GM18873 (cell line): ENCODE measurements around the gene SLC9C2.
"Not testable (repeated sequence)": the region's sequence is repeated elsewhere in the genome, so short reads cannot be mapped to it uniquely, and the experiment has no call there.

Source experiments
- ATAC-seq: cut with Tn5 transposase; IDR thresholded peaks from one replicate; pipeline ENCODE4 v1.9.1; 2021; ENCODE audit warnings: mild to moderate bottlenecking, moderate library complexity, moderate number of reproducible peaks; ENCODE audit not compliant: unreplicated experiment, low FRiP score

The SLC9C2 gene

DNA sequence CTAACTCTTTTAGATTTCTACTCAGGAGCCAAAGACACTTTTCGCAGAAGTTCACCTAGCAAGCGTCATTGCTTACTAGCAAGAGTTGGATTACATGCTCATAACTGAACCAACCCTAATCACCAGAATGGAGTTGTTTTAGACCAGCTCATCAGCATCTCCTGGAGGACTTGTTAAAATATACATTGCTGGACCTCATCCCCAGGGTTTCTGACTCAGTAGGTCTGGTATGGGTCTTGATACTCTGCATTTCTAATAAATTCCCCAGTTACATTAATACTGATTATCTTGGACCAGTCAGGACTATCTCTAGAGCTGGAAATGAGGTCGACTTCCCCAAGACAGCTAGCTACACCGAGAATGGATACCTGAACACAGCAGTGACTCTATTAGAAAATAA, 135.4 kb downstream of the SLC9C2 start:
- ATAC-seq = no peak

DNA sequence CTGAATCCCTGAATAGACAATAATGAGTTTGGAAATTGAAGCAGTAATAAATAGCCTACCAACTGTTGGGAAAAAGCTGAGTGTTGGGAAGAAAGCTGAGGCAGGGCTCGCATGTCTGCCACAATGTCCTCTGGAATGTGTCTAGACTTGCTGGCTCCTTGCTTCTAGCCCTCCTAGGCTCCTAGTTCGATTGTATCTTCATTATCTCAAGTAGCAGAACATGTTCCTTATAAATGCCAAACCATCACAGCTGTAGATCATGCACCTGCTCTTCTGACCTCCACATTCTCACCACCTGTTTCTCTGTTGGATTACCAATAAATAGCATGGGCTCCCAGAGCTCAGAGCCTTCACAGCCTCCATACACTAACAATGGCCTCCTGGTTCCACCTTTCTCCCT, 138.7 kb downstream of the SLC9C2 start:
- not testable (repeated sequence) for ATAC-seq

DNA sequence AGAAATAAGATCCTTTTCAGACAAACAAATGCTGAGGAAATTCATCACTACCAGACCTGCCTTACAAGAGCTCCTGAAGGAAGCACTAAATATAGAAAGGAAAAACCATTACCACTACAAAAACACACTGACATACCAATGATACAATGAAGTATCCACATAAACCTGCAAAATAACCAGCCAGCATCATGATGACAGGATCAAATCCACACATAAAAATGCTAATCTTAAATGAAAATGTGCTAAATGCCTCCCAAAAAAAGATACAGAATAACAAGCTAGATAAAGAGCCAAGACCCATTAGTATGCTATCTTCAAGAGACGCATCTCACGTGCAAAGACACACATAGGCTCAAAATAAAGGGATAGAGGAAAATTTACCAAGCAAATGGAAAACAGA, 140.2 kb downstream of the SLC9C2 start:
- not testable (repeated sequence) for ATAC-seq

DNA sequence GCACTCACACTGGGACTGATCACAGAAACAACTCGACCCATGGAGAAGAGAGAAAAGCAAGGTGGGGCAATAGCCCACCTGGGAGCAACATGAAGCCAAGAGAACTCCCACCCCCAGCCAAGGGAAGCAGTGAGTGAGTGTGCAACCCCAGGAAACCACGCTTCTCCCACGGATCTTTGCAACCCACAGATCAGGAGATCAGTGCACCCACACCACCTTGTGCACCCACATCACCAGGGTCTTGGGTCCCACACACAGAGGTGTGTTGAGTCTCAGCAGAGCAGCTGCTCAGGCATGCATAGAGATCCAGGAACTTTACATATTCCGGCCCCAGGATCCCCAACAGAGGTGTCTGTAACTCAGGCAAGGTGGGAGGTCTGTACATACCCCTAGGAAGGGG, 143.0 kb downstream of the SLC9C2 start:
- ATAC-seq = no peak

DNA sequence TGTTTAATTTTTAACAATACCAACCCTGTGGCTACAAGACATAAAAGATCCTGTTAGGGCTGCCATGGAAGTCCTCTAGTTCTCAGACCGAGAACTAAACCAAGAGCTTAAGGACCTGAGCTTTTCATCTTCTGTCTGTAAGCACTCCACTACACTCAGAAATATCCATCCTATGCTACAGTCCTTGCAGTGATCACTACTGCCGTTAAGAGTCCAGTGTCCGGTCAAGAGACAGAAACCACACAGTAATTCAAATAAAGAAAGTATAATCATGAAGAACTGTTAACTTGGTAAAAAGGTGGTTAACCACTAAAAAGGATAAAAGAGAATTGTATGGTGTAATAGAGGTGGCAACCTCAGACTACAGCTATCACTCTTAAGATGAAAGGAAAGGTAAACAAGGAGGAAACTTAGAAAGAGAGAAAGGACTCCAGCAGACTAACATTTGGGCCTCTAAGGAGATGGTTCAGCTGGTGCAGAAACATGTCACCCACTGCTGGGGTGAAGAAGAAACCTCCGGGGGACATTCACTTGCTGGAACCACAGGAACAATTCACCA, 147.8 kb downstream of the SLC9C2 start:
- ATAC-seq = no peak

DNA sequence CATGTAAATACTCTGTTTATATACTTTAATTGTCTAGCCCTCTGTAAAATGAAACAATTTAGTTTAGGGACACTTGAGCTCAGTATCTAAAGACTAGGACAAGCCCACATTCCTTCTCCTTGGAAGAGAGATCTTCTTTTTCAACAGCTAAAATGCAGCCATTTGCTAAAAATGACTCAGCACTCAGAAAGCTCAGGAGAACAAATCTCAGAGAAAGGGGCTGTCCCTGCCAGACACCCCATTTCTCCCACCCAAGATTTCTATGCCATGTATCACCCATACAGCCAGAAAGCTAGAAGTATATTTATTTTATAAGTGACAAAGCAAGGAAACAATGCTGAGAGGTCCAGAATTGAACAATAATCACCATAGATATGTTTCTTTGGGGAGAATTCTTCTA, 148.9 kb downstream of the SLC9C2 start:
- ATAC-seq = no peak

DNA sequence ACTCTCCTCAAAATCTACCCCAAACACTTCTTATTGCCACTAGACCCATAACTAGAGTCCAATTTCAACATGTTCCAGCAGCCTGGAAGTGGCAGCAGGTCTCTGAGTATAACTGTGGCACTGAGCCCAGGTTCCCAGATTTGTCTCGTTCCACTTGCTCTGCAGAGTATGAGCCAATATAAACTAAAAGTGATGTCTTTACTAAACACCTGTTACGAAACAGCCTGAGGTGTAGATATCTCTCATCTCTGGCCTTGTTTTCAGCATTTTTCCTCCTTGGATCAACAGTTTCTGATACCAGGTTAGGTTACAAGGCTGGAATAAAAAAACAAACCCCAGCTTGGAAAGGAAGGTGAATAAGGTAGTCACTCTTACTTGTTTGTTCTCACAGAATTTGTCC, 150.9 kb downstream of the SLC9C2 start:
- ATAC-seq = no peak
